Measurements from ENCODE around the gene FGF9.

The FGF9 gene

DNA sequence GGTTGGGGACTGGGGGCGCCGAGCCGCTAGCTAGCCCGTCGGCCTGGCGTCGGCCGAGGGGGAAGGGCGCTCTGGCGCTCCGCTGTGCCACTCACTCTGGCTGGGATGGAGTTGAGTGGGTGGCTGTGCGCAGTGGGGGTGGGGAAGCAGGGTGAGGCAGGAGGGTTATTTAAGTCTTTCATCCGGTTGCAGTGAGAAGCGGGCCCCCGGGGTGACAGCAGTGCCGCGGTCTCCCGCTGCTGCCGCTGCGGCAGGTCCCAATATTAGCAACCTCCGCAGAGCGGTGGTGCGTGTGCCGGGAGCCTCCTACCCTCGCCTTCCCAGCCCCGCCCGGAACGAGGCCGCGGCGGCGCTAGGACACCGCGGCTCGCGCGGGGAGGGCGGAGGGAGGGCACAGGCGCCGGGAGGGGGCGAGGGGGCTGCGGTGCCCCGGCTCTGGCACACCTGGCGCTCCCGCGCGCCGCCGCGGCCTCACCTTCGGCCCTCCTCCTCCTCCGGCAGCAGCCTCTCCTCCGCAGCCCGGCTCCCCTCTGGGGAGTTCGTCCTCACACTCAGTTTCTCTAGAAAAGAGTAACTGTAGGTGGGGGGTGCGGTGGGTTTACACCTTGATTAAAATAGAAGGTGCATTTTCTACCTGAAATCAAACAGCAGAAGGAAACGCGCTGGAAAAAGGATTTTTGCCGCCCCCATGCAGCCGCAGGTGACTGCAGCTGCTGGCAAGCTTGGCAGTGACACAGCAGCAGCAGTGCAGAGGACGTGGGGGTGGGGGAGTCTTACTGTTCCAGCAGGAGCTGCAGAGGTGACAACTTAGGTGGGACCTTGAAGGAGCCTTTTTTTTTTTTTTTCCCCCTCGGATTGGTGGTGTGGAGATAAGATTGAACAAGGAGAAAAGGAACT is 4.5 kb downstream of the FGF9 start:
- DNase-seq = peak in 1 of 2 donors; percentile 45

DNA sequence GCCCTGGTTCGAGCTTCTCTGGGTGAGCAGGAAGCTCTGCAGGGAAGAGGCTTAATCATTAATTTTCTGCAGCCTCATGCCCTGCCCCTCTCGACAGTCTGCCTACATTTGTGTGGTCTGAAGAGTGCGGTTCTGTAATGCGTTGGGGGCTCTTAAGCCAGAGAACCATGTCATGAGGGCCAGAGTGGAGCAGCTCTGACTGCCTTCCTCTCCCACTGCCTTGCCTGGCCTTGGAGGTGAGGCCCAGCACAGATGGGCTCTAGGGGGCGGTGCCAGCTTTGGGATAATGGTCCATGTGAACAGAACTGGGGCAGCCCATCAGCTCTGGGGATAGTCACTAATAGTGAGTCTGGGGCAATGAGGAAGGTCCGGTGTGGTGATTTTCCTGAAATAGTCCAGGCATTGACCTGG is 5.7 kb downstream of the FGF9 start:
- DNase-seq = no peak

DNA sequence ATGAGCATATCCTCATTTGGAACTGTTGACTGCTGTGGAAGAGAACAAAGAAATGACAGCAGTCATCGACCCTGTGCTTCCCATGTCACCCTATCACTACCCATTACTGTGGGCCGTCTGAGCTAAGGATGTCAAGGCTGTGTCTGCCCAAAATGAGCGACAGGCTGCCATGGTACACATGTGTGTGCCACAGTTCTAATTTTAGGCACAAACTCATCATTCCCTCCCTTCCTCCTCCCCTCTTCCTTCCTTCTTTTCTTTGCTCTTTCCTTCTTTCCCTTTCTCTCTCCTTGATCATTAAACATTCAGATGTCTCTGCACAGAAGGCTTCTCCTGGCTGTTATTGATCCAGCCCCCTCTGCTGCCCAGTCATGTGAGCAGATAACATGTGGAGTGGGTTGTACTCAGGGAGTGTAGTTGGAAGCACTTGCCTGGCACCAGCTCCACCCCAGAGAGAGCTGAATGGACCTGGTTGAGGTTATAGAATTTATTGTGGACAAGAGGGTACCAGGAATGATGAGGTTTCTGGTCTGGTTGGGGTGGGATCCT is 6.3 kb downstream of the FGF9 start:
- no peak for DNase-seq

GRCh38 chr13:21683034-21683733 is 12.3 kb downstream of the FGF9 start:
- DNase-seq = no peak

DNA sequence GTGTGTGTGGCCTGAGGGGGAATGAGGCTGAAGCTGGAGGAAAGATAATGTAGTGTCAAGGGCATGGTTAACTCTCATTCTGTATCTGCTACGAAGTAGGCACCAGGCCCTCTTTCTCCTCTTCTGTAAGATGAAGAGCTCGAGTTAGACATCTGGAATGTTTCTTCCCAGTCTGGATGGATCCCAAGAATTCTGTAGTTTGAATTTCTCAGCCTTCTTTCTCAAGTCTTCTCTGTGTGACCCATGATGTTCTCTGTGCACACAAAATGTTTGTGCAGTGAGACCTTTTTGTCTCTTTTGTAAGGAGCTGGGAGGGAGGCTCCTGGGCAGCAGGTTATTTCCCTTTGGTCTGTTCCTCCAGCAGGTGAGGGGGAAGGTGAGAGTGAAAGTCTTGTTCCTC is 13.7 kb downstream of the FGF9 start:
- no peak for DNase-seq

DNA sequence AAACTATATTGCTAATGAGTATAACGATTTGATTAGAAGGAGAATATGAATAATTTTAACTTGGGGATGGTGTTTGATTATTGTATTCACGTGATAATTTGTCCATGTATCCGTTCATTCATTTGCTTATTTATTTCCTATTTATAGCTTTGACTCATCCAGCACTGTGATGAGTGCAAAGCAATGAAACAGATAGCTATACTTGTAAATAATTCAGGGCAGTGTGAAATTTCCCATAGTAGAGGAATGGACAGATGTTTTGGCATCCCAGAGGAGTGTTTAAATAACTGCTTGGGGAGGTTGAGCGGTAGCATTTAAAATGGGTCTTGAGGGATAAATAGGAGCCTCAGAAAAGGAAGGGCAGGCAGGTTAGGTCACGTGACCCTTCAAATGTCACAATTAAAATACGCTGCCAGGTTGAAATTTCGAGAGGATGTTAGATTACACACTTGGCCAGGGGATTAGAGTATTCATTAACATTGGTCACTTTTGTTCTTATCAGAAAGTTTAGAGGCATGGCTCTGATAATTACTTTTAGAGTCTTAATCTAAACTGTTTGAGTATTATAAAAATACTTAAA is 14.7 kb downstream of the FGF9 start:
- no peak for DNase-seq

- DNase-seq = no peak
These were observed 16.0 kb downstream of the FGF9 start for GRCh38 chr13:21686751-21687391.

DNA sequence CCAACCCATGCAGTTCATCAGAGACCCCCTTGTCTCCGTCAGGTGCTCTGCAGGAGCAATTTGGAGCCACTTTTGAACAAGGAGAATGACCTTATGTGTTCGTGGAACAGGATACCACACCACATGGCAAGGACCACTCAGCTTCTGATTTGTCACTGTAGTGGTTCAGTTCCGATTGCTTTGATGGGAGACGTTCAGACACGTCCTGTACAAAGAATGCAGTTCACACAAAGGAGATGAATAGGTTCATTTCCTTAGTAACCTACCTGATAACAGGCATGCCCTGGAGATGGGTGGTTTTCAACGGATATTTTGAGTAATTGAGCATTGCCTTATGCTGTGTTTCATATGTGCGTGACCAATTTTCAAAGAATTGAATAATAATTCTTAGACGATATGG is 17.2 kb downstream of the FGF9 start:
- DNase-seq = no peak

GRCh38 chr13:21689097-21689496 is 18.2 kb downstream of the FGF9 start:
- DNase-seq = no peak

DNA sequence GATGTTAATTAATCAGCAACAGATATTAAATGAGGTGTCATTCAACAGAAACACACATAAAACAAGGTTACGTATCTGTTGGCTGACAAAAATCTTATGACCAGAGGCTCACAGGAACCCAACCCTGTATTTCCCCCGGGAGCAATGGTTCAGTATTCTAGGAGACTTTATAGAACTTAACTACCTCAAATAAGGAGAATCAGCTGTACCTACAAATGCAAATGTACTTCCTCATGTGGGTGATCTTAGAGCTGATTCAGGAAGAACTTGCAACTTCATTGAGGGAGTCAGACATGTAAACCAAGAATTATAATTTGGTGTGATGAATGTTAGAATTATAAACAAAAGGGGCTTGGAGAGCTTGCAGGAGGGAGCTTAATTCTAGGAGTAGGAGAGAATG is 20.1 kb downstream of the FGF9 start:
- DNase-seq = no peak

GRCh38 chr13:21691500-21691899 is 20.6 kb downstream of the FGF9 start:
- no peak for DNase-seq

DNA sequence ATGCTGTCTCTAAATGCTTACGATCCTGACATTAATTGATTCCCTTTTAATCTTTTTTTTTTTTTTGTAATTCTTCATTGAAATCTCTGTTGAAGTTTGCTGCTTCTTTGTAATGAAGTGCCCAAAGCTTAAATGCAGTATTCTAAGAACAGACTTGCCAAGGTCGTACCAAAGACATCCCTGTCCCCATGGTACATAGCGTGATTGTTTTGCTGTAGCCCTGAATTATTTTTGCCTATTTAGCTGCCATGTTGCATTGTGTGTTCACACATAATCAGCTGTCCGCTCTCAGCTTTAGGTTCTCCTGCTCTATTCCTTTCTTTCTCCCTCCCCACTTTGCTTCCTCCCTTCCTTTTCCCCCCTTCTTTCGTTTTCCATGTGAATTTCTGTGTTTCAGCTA is 21.1 kb downstream of the FGF9 start:
- no peak for DNase-seq

DNA sequence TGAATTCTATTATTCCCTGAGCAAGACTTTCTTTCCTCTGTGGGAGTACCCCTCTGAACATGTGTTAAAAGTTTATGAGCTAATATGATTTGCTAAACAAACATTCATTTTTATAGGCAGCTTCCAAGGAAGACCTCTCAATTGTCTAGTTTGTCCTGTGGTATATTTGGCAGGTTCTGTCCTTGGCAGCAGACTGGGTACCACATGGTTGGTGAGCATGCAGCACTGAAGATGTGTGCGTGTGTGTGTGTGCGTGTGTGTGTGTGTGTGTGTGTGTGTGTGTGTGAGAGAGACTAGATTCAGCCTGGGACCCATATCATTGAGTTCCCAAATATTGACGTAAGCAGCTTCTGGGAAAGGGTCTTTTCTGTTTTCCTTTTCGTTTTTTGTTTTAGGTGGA is 24.0 kb downstream of the FGF9 start:
- no peak for DNase-seq

- DNase-seq = no peak
These were observed 24.7 kb downstream of the FGF9 start for GRCh38 chr13:21695546-21695945.

- DNase-seq = no peak
These were observed 26.1 kb downstream of the FGF9 start for GRCh38 chr13:21696865-21697448.

DNA sequence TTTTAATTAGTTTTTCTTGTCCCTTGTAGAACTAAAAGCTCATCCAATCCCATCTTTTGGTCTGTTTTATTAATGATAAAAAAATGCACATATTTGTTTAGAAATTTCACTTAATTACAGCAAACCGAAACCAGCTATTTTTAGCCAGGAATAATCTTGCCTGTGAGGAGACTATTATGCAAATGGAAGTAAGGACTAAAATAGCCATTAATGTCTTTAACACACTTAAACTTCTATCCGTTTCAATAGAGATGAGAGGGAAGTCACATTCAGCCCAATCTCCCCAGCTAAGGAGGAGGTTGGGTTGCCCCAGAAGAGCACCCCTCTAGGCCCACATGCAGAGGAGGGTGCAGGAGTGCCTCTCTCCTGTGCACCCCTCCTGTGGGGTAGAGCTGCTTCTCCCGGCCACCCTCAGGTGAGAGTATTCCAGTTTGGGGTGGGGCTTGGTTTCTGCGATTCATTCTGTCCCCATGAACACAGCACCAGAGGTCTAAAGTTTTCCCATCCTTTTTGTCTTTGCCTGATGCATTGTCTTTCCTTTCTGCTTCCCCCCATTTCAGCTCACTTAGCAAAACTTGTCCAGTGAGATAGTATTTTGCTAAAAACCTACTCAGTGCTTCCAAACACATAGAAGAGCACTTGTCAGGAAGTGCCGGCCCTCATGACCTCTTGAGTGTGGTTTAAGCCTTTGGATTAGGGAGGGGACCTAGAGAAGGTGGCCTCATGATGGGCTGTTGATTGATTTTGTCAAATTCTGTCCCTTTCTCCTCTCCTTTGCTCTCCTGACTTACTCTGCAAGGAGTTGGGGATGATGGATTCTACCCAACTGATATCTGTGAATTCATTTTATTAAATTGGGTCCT is 28.2 kb downstream of the FGF9 start:
- DNase-seq = no peak

GRCh38 chr13:21701460-21701859 is 30.6 kb downstream of the FGF9 start:
- DNase-seq = no peak

DNA sequence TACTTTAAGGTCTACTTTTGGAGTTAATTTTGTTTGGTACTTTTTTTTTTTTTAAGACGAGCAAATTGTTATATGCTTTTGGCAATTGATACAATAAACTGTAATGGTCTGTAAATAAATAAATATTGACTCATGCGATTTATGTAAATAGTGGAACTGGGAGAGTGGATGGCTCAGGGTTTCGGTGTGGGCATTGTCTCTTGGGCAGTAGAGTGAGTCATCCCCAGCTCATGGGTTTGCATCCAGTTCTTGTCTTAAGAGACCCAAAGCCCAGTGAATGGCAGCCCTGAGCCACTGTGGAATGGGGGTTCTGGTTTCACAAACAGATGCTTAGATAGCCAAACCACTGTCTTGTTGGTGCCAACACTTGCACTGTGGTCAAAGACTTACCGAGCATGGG is 33.0 kb downstream of the FGF9 start:
- no peak for DNase-seq

- no peak for DNase-seq
These were observed 36.7 kb downstream of the FGF9 start for GRCh38 chr13:21707586-21707985.

DNA sequence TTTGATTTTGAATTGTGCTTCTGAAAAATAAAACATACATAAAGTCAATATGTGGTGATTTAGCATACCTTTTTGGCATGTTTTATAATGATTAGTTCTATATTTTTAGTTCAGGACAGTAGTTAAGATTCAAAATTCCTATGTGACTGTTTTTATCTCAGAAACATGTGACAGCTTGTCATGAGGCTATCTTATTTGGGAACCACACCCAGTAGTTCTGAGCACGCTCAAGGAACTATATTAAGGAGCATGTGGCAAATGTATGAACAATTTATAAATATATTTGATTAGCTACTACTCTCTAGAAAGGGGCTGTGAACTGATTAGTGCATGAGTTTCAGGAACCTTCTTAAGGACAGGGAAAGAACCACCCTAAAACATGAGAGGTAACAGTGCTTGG is 38.8 kb downstream of the FGF9 start:
- DNase-seq = no peak

GRCh38 chr13:21710163-21710562 is 39.3 kb downstream of the FGF9 start:
- no peak for DNase-seq

GRCh38 chr13:21717817-21718216 is 46.9 kb downstream of the FGF9 start:
- no peak for DNase-seq
